Liver (tissue), 9 donors: ENCODE results near the gene MPND. TPM values are rescaled to one million over a fixed set of nuclear protein-coding genes. Genes with fewer than 3 reads are reported as not detected.
A peak's percentile ranks its signal among the peaks of the same experiment; 100 is the strongest.

Experiments
- DNase-seq: peaks from one replicate; pipeline ENCODE4 v3.0.0-alpha.2; 2017; ENCODE audit warnings: low spot score
- H3K27ac ChIP-seq, 2 donors: one replicate each; pipeline ENCODE4 v1.7.0; 2013; ENCODE audit warnings: inconsistent platforms in 2 of 2, low read length in 2 of 2, control low read depth in 1 of 2, low read depth in 1 of 2, mild to moderate bottlenecking in 1 of 2
- H3K27me3 ChIP-seq, 4 donors: one replicate each; pipeline versions ENCODE4 v1.6.1 to v1.7.0; 2013; ENCODE audit warnings: low read length in 3 of 4, inconsistent platforms in 1 of 4, mild to moderate bottlenecking in 1 of 4, moderate library complexity in 1 of 4; ENCODE audit not compliant: control insufficient read depth in 4 of 4, insufficient read depth in 4 of 4
- H3K36me3 ChIP-seq, 4 donors: one replicate each; pipeline versions ENCODE4 v1.6.1 to v1.7.0; 2013; ENCODE audit warnings: low read length in 3 of 4, mild to moderate bottlenecking in 3 of 4, low read depth in 1 of 4, moderate library complexity in 1 of 4; ENCODE audit not compliant: control insufficient read depth in 4 of 4, insufficient read depth in 3 of 4
- H3K4me1 ChIP-seq, 4 donors: one replicate each; pipeline versions ENCODE4 v1.6.1 to v1.7.0; 2013; ENCODE audit warnings: low read length in 3 of 4, mild to moderate bottlenecking in 3 of 4, moderate library complexity in 1 of 4; ENCODE audit not compliant: control insufficient read depth in 4 of 4, insufficient read depth in 4 of 4
- H3K4me3 ChIP-seq, 3 donors: one replicate each; pipeline versions ENCODE4 v1.6.1 to v1.7.0; 2013; ENCODE audit warnings: low read length in 3 of 3, control low read depth in 1 of 3, low read depth in 1 of 3, mild to moderate bottlenecking in 1 of 3
- H3K9ac ChIP-seq, 2 donors: one replicate each; pipeline ENCODE4 v1.7.0; 2013; ENCODE audit warnings: low read length in 2 of 2, mild to moderate bottlenecking in 2 of 2, moderate library complexity in 2 of 2, control low read depth in 1 of 2, low read depth in 1 of 2
- H3K9me3 ChIP-seq, 4 donors: one replicate each; pipeline versions ENCODE4 v1.6.1 to v1.7.0; 2013; ENCODE audit warnings: low read length in 3 of 4; ENCODE audit not compliant: control insufficient read depth in 4 of 4
- FOXA2 ChIP-seq: IDR thresholded peaks from 2 replicates; pipeline ENCODE4 v1.6.1; 2016; ENCODE audit warnings: antibody characterized with exemption
- GABPA ChIP-seq, 2 donors: IDR thresholded peaks in 1 of 2; conservative IDR thresholded peaks in 1 of 2; 2 replicates each; pipeline ENCODE4 v1.6.1; 2016; ENCODE audit warnings: antibody characterized with exemption in 2 of 2, mild to moderate bottlenecking in 1 of 2, moderate library complexity in 1 of 2
- HNF4A ChIP-seq, 2 donors: conservative IDR thresholded peaks; 2 replicates each; pipeline ENCODE4 v1.6.1; 2016; ENCODE audit warnings: antibody characterized with exemption in 2 of 2, mild to moderate bottlenecking in 2 of 2
- JUND ChIP-seq, 2 donors: IDR thresholded peaks; 2 replicates each; pipeline ENCODE4 v1.6.1; 2016; ENCODE audit warnings: antibody characterized with exemption in 2 of 2
- NR2F2 ChIP-seq: IDR thresholded peaks from 2 replicates; pipeline ENCODE4 v1.6.1; 2016; ENCODE audit warnings: antibody characterized with exemption
- RXRA ChIP-seq, 2 donors: IDR thresholded peaks; 2 replicates each; pipeline ENCODE4 v1.6.1; 2017 to 2018; ENCODE audit warnings: antibody characterized with exemption in 2 of 2, mild to moderate bottlenecking in 1 of 2
- SP1 ChIP-seq: IDR thresholded peaks from 2 replicates; pipeline ENCODE4 v1.6.1; 2018; ENCODE audit warnings: antibody characterized with exemption, mild to moderate bottlenecking
- YY1 ChIP-seq: IDR thresholded peaks from 2 replicates; pipeline ENCODE4 v1.6.1; 2016; ENCODE audit warnings: antibody characterized with exemption, mild to moderate bottlenecking
- WGBS: extraction: QIAGEN DNeasy Blood & Tissue Kit; methylation state at CpG from one replicate; pipeline ENCODE4 v1.1.7; 2013; 5-methylcytosine and 5-hydroxymethylcytosine counted together
- polyA plus RNA-seq, 2 donors: library from polyadenylated mRNA; stranded (reverse) in 1 of 2; unstranded in 1 of 2; fragments of 200-250 nt in 1 of 2; fragments of >200 nt in 1 of 2; fragmentation: Nextera tagmentation in 1 of 2; extraction: Ambion mirVana in 1 of 2; gene quantifications; one replicate each; pipeline versions ENCODE4 v1.2.1 to v1.2.3, GENCODE V29; 2013 to 2015
- total RNA-seq, 2 donors: library from RNA; depleted of rRNA; stranded (reverse); fragments of >200 nt; gene quantifications; one replicate each; pipeline ENCODE4 v1.2.3, GENCODE V29; 2014
- TF ChIP-seq, protein P1 (sequence below): IDR thresholded peaks from 2 replicates; pipeline ENCODE4 v1.6.1; 2016; ENCODE audit warnings: antibody characterized with exemption
- TF ChIP-seq, protein P2 (sequence below): fragments of 150-350 bp; IDR thresholded peaks from 2 replicates; pipeline ENCODE4 v1.5.1; 2017; ENCODE audit warnings: improper control_type of control experiment, low read depth, low read length; ENCODE audit not compliant: missing input control
- TF ChIP-seq, protein P3 (sequence below): IDR thresholded peaks from 2 replicates; pipeline ENCODE4 v1.6.1; 2016; ENCODE audit warnings: antibody characterized with exemption
- TF ChIP-seq, protein P4 (sequence below): IDR thresholded peaks from 2 replicates; pipeline ENCODE4 v1.6.1; 2016; ENCODE audit warnings: antibody characterized with exemption
- donor health status: healthy.
- donor health status: healthy.
- donor health status: healthy.
- donor health status: healthy.
- donor health status: healthy.

Gene MPND
- total and polyA plus RNA-seq, 4 donors = 4.7 to 9.9 (median 9.2) TPM

DNA sequence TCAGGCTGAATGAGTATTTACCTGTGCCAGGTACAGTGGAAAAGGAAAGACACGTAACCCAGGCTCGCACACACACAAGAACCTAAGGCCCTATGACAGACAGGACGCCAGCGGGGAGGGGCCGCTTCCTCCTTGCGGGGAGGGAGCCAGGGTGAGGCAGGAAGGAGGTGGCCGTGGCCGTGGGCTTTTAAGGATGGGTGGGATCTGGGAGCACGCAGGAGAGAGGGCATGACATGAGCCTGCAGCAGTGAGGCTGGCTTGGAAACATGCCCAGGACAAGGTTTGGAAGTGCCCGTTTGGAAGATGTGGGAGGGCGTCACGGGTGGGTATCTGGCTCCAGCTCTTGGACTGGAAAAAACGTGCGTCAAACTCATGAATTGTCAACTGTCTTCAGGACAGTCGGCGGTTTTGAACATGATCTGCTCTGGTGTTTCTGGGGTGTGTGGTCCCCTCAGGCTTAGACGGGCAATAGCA, 36.9 kb downstream of the MPND start:
- peak overlapping the region; percentile 80 to 83 for H3K27ac ChIP-seq
- no peaks in the 10 kb centered on the region for H3K9me3 ChIP-seq
- H3K27me3 ChIP-seq = no peaks in the 10 kb centered on the region
- no peak overlapping the region for H3K9ac ChIP-seq
- H3K4me3 ChIP-seq = no peak overlapping the region
- DNase-seq = no peak
- peaks cover 0 to 5% (median 1%) of the 10 kb centered on the region in 4 donors for H3K36me3 ChIP-seq
- TF ChIP-seq, protein P1, sequence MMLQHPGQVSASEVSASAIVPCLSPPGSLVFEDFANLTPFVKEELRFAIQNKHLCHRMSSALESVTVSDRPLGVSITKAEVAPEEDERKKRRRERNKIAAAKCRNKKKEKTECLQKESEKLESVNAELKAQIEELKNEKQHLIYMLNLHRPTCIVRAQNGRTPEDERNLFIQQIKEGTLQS = no peak
- TF ChIP-seq SP1 (no peak), GABPA (IDR thresholded peaks at IDR 0.05 in 1 of 2, conservative IDR thresholded peaks at IDR 0.05 in 1 of 2) (no peak), JUND (IDR thresholded peaks at IDR 0.05) (no peak), FOXA2 (no peak)
- TF ChIP-seq, protein P2, sequence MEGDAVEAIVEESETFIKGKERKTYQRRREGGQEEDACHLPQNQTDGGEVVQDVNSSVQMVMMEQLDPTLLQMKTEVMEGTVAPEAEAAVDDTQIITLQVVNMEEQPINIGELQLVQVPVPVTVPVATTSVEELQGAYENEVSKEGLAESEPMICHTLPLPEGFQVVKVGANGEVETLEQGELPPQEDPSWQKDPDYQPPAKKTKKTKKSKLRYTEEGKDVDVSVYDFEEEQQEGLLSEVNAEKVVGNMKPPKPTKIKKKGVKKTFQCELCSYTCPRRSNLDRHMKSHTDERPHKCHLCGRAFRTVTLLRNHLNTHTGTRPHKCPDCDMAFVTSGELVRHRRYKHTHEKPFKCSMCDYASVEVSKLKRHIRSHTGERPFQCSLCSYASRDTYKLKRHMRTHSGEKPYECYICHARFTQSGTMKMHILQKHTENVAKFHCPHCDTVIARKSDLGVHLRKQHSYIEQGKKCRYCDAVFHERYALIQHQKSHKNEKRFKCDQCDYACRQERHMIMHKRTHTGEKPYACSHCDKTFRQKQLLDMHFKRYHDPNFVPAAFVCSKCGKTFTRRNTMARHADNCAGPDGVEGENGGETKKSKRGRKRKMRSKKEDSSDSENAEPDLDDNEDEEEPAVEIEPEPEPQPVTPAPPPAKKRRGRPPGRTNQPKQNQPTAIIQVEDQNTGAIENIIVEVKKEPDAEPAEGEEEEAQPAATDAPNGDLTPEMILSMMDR = no peak
- peaks cover 12 to 58% (median 39%) of the 10 kb centered on the region in 4 donors for H3K4me1 ChIP-seq
- WGBS = 50% methylated on average over 17 of the region's 17 CpGs

DNA sequence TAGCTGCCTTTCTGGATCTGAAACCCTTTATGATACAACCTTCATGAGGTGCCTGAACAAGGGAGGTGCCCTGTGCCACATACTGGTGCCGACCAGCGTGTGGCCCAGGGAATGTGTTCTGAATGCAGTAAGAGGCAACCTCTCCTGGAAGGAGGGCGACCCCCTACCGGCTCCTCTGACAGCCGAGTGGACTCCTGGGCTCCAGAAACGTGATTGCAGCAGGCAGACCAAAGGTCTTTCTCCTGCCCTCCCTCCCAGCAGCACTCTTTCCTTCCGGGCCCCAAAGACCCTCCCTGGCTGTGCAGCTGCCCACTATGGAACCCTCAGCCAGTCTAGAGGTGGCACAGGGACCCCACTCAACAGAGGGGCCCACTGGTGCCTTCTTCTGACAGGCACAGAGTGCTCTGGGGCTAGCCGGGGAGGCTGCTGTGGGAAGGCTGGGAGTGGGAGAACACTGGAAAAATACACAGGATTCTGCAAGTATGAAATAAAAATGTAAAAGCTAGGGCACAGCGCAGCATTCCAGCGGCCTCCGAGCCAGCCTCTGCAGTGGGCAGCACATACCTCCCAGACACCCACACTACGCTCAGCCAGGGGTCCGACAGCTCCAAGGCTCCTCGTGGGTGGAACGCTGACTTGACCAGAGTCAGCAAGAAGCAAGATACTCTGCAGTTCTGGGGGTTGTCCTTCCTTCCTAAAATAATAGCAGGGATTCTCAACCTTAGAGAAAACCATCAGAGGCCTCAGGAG, 42.1 kb downstream of the MPND start:
- Histone ChIP-seq H3K27ac (peak overlapping the region in 1 of 2 donors; percentile 37), H3K36me3 (peaks cover 0 to 5% (median 0%) of the 10 kb centered on the region in 4 donors), H3K4me1 (peaks cover 16 to 56% (median 46%) of the 10 kb centered on the region in 4 donors)

GRCh38 chr19:4386041-4386782, 42.9 kb downstream of the MPND start:
- peak overlapping the region in 1 of 2 donors; percentile 37 for H3K27ac ChIP-seq
- 80% methylated on average over 13 of the region's 13 CpGs for WGBS
- H3K36me3 ChIP-seq = peaks cover 0 to 5% (median 0%) of the 10 kb centered on the region in 4 donors
- H3K9ac ChIP-seq = no peak overlapping the region
- TF ChIP-seq, protein P3, sequence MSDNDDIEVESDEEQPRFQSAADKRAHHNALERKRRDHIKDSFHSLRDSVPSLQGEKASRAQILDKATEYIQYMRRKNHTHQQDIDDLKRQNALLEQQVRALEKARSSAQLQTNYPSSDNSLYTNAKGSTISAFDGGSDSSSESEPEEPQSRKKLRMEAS = no peak
- TF ChIP-seq RXRA (IDR thresholded peaks at IDR 0.05) = no peak
- TF ChIP-seq, protein P1 = no peak
- TF ChIP-seq, protein P4, sequence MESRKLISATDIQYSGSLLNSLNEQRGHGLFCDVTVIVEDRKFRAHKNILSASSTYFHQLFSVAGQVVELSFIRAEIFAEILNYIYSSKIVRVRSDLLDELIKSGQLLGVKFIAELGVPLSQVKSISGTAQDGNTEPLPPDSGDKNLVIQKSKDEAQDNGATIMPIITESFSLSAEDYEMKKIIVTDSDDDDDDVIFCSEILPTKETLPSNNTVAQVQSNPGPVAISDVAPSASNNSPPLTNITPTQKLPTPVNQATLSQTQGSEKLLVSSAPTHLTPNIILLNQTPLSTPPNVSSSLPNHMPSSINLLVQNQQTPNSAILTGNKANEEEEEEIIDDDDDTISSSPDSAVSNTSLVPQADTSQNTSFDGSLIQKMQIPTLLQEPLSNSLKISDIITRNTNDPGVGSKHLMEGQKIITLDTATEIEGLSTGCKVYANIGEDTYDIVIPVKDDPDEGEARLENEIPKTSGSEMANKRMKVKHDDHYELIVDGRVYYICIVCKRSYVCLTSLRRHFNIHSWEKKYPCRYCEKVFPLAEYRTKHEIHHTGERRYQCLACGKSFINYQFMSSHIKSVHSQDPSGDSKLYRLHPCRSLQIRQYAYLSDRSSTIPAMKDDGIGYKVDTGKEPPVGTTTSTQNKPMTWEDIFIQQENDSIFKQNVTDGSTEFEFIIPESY = no peak
- H3K9me3 ChIP-seq = no peaks in the 10 kb centered on the region
- no peak for DNase-seq
- no peak overlapping the region for H3K4me3 ChIP-seq
- no peaks in the 10 kb centered on the region for H3K27me3 ChIP-seq
- peaks cover 18 to 62% (median 53%) of the 10 kb centered on the region in 4 donors for H3K4me1 ChIP-seq

More for the DNA sequence above, 42.1 kb downstream of the MPND start:
- WGBS = 66% methylated on average over 15 of the region's 15 CpGs
- Histone ChIP-seq H3K4me3 (no peak overlapping the region), H3K9me3 (no peaks in the 10 kb centered on the region), H3K27me3 (no peaks in the 10 kb centered on the region), H3K9ac (no peak overlapping the region)
- TF ChIP-seq YY1 (no peak), SP1 (no peak), HNF4A (conservative IDR thresholded peaks at IDR 0.05) (peak; percentile 14 to 15), NR2F2 (no peak)
- DNase-seq = no peak
